Astrocyte (in vitro differentiated cells and primary cell): ENCODE measurements around the gene ANK3.

ENCODE experiments used
- EZH2 ChIP-seq: IDR thresholded peaks from 2 replicates; pipeline ENCODE4 v1.6.1; 2012; ENCODE audit warnings: mild to moderate bottlenecking, low read length, inconsistent platforms; ENCODE audit not compliant: insufficient read depth
- TF ChIP-seq, protein P1 (sequence below): IDR thresholded peaks from 2 replicates; pipeline ENCODE4 v1.5.1; 2011; ENCODE audit warnings: low read depth, mild to moderate bottlenecking, inconsistent platforms, low read length, moderate library complexity; ENCODE audit not compliant: insufficient read depth

DNA sequence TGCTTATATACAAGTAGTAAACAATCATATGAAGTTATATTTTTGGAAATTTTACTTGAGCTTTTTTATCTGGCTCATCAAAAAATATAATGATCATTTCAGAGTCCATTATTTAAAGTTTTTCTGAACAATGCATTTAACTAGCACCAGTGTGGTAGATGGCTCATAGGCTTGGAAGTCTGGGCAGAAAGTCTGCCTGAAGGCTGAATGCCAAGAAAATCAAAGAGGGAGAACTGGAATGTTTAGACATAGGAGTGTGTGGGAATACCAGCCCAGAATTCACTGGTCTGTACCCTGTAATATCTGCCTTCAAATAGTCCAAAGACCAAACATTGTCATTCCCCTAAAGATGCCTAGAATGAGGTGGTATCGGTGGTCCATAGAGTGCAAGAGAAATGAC, 40.3 kb upstream of the ANK3 start:
- TF ChIP-seq, protein P1, sequence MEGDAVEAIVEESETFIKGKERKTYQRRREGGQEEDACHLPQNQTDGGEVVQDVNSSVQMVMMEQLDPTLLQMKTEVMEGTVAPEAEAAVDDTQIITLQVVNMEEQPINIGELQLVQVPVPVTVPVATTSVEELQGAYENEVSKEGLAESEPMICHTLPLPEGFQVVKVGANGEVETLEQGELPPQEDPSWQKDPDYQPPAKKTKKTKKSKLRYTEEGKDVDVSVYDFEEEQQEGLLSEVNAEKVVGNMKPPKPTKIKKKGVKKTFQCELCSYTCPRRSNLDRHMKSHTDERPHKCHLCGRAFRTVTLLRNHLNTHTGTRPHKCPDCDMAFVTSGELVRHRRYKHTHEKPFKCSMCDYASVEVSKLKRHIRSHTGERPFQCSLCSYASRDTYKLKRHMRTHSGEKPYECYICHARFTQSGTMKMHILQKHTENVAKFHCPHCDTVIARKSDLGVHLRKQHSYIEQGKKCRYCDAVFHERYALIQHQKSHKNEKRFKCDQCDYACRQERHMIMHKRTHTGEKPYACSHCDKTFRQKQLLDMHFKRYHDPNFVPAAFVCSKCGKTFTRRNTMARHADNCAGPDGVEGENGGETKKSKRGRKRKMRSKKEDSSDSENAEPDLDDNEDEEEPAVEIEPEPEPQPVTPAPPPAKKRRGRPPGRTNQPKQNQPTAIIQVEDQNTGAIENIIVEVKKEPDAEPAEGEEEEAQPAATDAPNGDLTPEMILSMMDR, result no peak
- no peak for TF ChIP-seq EZH2
